Natural killer cell (primary cell): ENCODE results near the gene NUDT3. TPM values are rescaled to one million over a fixed set of nuclear protein-coding genes. Genes with fewer than 3 reads are reported as not detected.

Experiments
- ATAC-seq, 3 donors: fragments of 150-1000 bp in 2 of 3; fragments of 200-7000 bp in 1 of 3; cut with Tn5 transposase; 1 replicate in 1 of 3; 2 replicates in 2 of 3; pipeline ENCODE4 v1.10.0; 2021; ENCODE audit warnings: mild to moderate bottlenecking in 2 of 3, moderate library complexity in 2 of 3
- DNase-seq, 2 donors: peaks; one replicate each; pipeline versions ENCODE4 v3.0.0 to v3.0.0-alpha.2; 2013 to 2021; ENCODE audit warnings: mixed read lengths in 1 of 2
- H3K27ac ChIP-seq: one replicate; pipeline ENCODE4 v1.5.1; 2013; ENCODE audit warnings: mild to moderate bottlenecking, low read length
- H3K27me3 ChIP-seq: one replicate; pipeline ENCODE4 v1.6.1; 2013; ENCODE audit warnings: low read length; ENCODE audit not compliant: control insufficient read depth, insufficient read depth
- H3K36me3 ChIP-seq: one replicate; pipeline ENCODE4 v1.6.1; 2013; ENCODE audit warnings: low read length; ENCODE audit not compliant: control insufficient read depth, insufficient read depth
- H3K4me1 ChIP-seq: one replicate; pipeline ENCODE4 v1.6.1; 2013; ENCODE audit warnings: low read length; ENCODE audit not compliant: control insufficient read depth, insufficient read depth
- H3K4me3 ChIP-seq: one replicate; pipeline ENCODE4 v1.5.1; 2013; ENCODE audit warnings: low read length
- H3K9me3 ChIP-seq: one replicate; pipeline ENCODE4 v1.6.1; 2013; ENCODE audit warnings: low read length; ENCODE audit not compliant: control insufficient read depth, insufficient read depth
- H3K27ac Mint-ChIP-seq, 2 donors: one replicate each; pipeline ENCODE4 v1.8.0; 2022; ENCODE audit warnings: mild to moderate bottlenecking in 2 of 2, mixed read lengths in 2 of 2, moderate library complexity in 1 of 2
- H3K27me3 Mint-ChIP-seq, 2 donors: one replicate each; pipeline ENCODE4 v1.8.0; 2022; ENCODE audit warnings: low read depth in 2 of 2, mixed read lengths in 2 of 2
- H3K36me3 Mint-ChIP-seq: one replicate; pipeline ENCODE4 v1.8.0; 2022; ENCODE audit warnings: mixed read lengths
- H3K4me1 Mint-ChIP-seq, 2 donors: one replicate each; pipeline ENCODE4 v1.8.0; 2022; ENCODE audit warnings: mixed read lengths in 2 of 2
- H3K4me3 Mint-ChIP-seq: one replicate; pipeline ENCODE4 v1.8.0; 2022; ENCODE audit warnings: mild to moderate bottlenecking, moderate library complexity, mixed read lengths
- H3K9me3 Mint-ChIP-seq, 2 donors: one replicate each; pipeline ENCODE4 v1.8.0; 2022; ENCODE audit warnings: mixed read lengths in 2 of 2
- WGBS: methylation state at CpG from one replicate; pipeline ENCODE4 v1.1.7; 2013; ENCODE audit warnings: missing lambda C conversion rate; ENCODE audit not compliant: insufficient coverage; 5-methylcytosine and 5-hydroxymethylcytosine counted together
- intact Hi-C: fragments of 100-400 bp; cut with micrococcal nuclease; formaldehyde crosslinking; loops from one replicate; pipeline ENCODE4 v1.14.2; 2022
- total RNA-seq, 4 donors: library from RNA; stranded (reverse); fragments of 120-200 nt in 1 of 4; gene quantifications; one replicate each; pipeline versions ENCODE4 v1.2.3 to v1.2.4, GENCODE V29; 2013 to 2022
- TF ChIP-seq, protein P1 (sequence below): fragments of 200-600 bp; IDR thresholded peaks from one replicate; pipeline ENCODE4 v1.8.0; 2022; ENCODE audit warnings: antibody characterized with exemption

The NUDT3 gene
- total RNA-seq, 3 donors from 2014 or later (not counting 1 experiment from before 2014, with no cell fraction given), result 22.0 to 26.3 (median 26.1) TPM

DNA sequence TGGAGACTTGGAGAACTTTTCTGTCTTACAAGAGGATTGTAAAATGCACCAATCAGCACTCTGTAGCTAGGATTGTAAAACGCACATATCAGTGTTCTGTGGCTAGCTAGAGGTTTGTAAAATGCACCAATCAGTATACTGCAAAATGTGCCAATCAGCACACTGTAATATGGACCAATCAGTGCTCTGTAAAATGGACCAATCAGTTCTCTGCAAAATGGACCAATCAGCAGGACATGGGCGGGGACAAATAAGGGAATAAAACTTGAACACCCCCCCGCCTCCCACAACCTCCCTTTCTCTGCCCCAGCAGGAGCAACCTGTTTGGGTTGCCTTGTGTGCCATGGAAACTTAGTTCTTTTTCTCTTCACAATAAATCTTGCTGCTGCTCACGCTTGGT is 46.2 kb upstream of the NUDT3 start:
- H3K36me3 ChIP-seq, result no peaks in the 10 kb centered on the region
- H3K4me3 ChIP-seq, result no peak overlapping the region
- no peaks in the 10 kb centered on the region for H3K9me3 Mint-ChIP-seq
- H3K4me1 Mint-ChIP-seq, result no peaks in the 10 kb centered on the region
- no peaks in the 10 kb centered on the region for H3K27me3 ChIP-seq
- 98% methylated on average over 2 of the region's 4 CpGs for WGBS
- H3K9me3 ChIP-seq, result no peaks in the 10 kb centered on the region
- H3K4me1 ChIP-seq, result no peaks in the 10 kb centered on the region
- no peak overlapping the region for H3K27ac Mint-ChIP-seq
- H3K36me3 Mint-ChIP-seq, result no peaks in the 10 kb centered on the region
- no peak overlapping the region for H3K4me3 Mint-ChIP-seq
- H3K27me3 Mint-ChIP-seq, result peaks cover 0 to 2% of the 10 kb centered on the region in 2 donors
- intact Hi-C loops, result no loop called here
- TF ChIP-seq, protein P1, sequence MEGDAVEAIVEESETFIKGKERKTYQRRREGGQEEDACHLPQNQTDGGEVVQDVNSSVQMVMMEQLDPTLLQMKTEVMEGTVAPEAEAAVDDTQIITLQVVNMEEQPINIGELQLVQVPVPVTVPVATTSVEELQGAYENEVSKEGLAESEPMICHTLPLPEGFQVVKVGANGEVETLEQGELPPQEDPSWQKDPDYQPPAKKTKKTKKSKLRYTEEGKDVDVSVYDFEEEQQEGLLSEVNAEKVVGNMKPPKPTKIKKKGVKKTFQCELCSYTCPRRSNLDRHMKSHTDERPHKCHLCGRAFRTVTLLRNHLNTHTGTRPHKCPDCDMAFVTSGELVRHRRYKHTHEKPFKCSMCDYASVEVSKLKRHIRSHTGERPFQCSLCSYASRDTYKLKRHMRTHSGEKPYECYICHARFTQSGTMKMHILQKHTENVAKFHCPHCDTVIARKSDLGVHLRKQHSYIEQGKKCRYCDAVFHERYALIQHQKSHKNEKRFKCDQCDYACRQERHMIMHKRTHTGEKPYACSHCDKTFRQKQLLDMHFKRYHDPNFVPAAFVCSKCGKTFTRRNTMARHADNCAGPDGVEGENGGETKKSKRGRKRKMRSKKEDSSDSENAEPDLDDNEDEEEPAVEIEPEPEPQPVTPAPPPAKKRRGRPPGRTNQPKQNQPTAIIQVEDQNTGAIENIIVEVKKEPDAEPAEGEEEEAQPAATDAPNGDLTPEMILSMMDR, result no peak
- DNase-seq, result no peak
- no peak for ATAC-seq
- no peak overlapping the region for H3K27ac ChIP-seq

DNA sequence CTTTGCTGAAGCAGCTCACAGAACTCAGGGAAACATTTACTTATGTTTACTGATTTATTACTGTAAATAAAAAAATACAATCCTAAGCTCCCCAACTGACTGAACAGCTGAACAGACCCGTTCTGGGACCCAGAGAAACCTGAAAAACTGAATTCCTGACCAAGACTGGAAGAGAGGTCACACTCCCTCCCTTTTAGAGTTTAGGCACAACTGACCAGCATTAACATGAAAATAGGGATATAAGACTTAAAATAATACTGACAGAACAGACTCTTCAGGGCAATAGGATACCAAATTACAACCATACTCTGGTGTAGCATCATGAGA is 45.1 kb upstream of the NUDT3 start:
- Histone ChIP-seq H3K27me3 (no peaks in the 10 kb centered on the region), H3K4me3 (no peak overlapping the region), H3K36me3 (no peaks in the 10 kb centered on the region), H3K4me1 (no peaks in the 10 kb centered on the region), H3K27ac (no peak overlapping the region), H3K9me3 (no peaks in the 10 kb centered on the region)
- H3K27me3 Mint-ChIP-seq, result peaks cover 0 to 2% of the 10 kb centered on the region in 2 donors
- TF ChIP-seq, protein P1, result no peak
- no peaks in the 10 kb centered on the region for H3K4me1 Mint-ChIP-seq
- H3K27ac Mint-ChIP-seq, result no peak overlapping the region
- intact Hi-C loops, result no loop called here
- no peaks in the 10 kb centered on the region for H3K36me3 Mint-ChIP-seq
- no peaks in the 10 kb centered on the region for H3K9me3 Mint-ChIP-seq
- 80% methylated on average over 1 of the region's 1 CpG for WGBS
- DNase-seq (no peak), ATAC-seq (no peak)
- H3K4me3 Mint-ChIP-seq, result no peak overlapping the region

DNA sequence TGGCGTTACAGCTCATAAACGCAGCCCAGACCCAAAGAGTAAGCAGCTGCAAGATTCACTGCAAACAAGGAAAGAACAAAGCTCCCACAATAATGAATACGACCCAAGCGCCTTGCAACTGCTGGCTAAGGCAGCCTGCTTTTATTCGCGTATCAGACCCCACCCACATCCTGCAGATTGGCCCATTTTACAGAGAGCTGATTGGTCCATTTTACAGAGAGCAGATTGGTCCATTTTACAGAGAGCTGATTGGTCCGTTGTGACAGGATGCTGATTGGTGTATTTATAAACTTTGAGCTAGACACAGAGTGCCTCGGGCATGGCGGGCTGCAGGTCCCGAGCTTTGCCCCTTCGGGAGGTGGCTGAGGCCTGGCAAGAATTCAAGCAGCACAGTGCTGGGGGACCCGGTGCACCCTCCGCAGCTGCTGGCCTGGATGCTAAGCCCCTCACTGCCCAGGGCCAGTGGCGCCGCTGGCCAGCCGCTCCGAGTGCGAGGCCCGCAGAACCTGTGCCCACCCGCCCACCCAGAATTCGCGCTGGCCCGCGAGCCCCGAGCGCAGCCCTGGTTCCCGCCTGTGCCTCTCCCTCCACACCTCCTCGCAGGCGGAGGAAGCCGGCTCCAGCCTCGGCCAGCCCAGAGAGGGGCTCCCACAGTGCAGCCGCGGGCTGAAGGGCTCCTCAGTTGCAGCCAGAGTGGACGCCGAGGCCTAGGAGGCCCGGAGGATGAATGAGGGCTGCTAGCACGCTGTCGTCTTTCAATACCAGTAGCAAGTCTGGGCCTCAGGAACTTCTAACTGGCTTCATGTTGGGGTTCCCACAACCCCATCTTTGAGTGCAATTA is 44.6 kb upstream of the NUDT3 start:
- TF ChIP-seq, protein P1, result no peak
- Mint-ChIP-seq H3K4me1 (no peaks in the 10 kb centered on the region), H3K4me3 (no peak overlapping the region), H3K27me3 (peaks cover 0 to 2% of the 10 kb centered on the region in 2 donors), H3K36me3 (no peaks in the 10 kb centered on the region), H3K27ac (no peak overlapping the region), H3K9me3 (no peaks in the 10 kb centered on the region)
- no peaks in the 10 kb centered on the region for H3K36me3 ChIP-seq
- DNase-seq, result no peak
- no peak for ATAC-seq
- H3K4me1 ChIP-seq, result no peaks in the 10 kb centered on the region
- H3K9me3 ChIP-seq, result no peaks in the 10 kb centered on the region
- 93% methylated on average over 38 of the region's 38 CpGs for WGBS
- no peak overlapping the region for H3K27ac ChIP-seq
- intact Hi-C loops, result no loop called here
- no peak overlapping the region for H3K4me3 ChIP-seq
- no peaks in the 10 kb centered on the region for H3K27me3 ChIP-seq

DNA sequence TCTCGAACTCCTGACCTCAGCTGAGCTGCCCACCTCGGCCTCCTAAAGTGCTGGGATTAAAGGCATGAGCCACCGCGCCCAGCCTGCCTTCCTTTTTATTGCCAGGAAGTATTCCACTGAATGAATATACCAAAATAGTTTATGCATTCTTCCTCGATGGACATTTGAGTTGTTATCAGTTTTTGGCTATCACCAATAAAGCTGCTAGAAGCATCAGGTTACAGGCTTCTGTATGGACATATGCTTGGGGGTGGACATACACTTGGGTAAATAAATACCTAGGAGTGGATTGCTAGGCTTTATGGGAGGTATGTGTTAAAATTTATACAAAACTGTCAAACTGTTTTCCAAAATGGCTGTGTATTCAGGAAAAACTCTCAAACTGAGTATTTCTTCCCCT is 43.4 kb upstream of the NUDT3 start:
- Histone ChIP-seq H3K9me3 (no peaks in the 10 kb centered on the region), H3K4me1 (no peaks in the 10 kb centered on the region), H3K4me3 (no peak overlapping the region), H3K27ac (no peak overlapping the region), H3K27me3 (no peaks in the 10 kb centered on the region), H3K36me3 (no peaks in the 10 kb centered on the region)
- TF ChIP-seq, protein P1, result no peak
- 80% methylated on average over 5 of the region's 5 CpGs for WGBS
- DNase-seq (no peak), ATAC-seq (no peak)
- H3K4me1 Mint-ChIP-seq, result no peaks in the 10 kb centered on the region
- intact Hi-C loops, result no loop called here
- no peaks in the 10 kb centered on the region for H3K9me3 Mint-ChIP-seq
- H3K4me3 Mint-ChIP-seq, result no peak overlapping the region
- peaks cover 0 to 3% of the 10 kb centered on the region in 2 donors for H3K27me3 Mint-ChIP-seq
- H3K36me3 Mint-ChIP-seq, result no peaks in the 10 kb centered on the region
- H3K27ac Mint-ChIP-seq, result no peak overlapping the region
